HG03095 (cell line): ENCODE results near the gene KLHL29.

ENCODE experiments used
- ATAC-seq: cut with Tn5 transposase; IDR thresholded peaks from one replicate; pipeline ENCODE4 v1.9.1; 2021; ENCODE audit warnings: moderate library complexity; ENCODE audit not compliant: unreplicated experiment

The KLHL29 gene

DNA sequence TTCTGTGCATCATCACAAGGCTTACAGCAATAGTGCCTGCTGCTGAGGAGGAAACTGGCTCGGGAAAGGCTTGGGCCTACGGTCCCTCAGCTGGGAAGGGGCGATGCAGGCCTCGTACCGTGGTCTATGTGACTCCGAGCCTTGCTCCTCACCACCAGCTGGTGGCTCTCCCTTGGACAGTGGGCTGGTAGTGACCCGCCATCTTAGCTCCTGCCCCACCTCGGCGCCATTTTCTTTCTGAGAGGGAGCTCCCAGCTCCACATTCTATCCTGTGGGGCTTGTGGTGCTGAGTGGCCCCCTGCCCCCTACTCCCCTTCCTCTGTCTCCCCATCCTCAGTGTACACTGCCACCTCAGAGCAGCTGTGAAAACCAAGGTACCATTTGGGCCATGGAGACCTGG lies 255.7 kb downstream of the KLHL29 start:
- no peak for ATAC-seq

DNA sequence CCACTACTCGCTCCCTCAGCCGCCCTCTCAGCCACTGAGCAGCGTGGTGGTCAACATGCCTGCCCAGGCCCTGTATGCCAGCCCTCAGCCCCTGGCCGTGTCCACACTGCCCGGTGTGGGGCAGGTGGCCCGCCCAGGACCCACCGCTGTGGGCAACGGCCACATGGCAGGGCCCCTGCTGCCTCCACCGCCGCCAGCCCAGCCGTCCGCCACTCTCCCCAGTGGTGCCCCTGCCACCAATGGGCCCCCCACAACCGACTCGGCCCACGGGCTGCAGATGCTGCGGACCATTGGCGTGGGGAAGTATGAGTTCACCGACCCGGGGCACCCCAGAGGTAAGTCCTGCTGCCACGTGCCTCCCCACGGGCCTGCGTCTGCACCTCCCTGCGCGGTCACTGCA lies 257.5 kb downstream of the KLHL29 start:
- ATAC-seq: no peak

GRCh38 chr2:23645230-23645808 lies 260.3 kb downstream of the KLHL29 start:
- no peak for ATAC-seq

- no peak for ATAC-seq
These were observed 262.6 kb downstream of the KLHL29 start for GRCh38 chr2:23647563-23647962.

DNA sequence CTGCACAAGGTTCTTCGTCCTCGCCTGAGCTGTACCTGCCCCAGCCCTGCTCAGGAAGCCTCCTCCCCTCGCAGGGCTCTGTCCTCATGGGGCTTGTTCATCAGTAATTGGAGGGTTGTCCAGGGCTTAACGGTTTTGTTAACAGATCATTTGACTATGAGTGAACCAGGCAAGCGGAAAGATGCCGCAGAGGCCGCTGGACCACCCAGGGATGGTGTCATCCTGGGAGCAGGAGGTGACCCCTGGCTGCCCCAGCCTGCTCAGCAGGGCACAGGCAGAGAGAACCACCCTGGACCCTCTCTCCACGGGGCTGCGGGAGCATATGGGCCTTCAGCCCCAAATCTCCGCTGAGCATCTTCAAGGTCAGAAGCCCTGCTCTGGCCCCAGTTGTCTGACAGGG lies 264.3 kb downstream of the KLHL29 start:
- ATAC-seq: no peak

DNA sequence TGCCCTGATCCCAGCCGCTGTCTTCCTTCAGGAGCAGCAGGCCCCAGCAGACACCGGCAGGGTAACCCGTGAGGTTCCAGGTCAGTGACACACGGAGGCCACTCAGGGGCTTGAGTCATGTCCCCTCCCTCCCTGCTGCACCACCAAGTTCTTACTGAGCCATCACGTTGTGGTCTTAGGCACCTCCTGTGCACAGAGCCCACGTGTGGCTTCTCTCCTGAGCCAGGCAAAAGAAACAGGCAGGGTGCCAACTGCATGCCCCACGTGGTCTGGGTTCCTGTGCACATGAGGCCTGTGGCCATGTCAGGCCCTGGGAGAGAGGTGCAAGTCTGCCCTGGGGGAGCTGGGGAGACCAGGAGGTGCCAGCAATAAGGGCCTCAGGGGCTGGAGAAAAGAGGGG lies 264.8 kb downstream of the KLHL29 start:
- no peak for ATAC-seq

DNA sequence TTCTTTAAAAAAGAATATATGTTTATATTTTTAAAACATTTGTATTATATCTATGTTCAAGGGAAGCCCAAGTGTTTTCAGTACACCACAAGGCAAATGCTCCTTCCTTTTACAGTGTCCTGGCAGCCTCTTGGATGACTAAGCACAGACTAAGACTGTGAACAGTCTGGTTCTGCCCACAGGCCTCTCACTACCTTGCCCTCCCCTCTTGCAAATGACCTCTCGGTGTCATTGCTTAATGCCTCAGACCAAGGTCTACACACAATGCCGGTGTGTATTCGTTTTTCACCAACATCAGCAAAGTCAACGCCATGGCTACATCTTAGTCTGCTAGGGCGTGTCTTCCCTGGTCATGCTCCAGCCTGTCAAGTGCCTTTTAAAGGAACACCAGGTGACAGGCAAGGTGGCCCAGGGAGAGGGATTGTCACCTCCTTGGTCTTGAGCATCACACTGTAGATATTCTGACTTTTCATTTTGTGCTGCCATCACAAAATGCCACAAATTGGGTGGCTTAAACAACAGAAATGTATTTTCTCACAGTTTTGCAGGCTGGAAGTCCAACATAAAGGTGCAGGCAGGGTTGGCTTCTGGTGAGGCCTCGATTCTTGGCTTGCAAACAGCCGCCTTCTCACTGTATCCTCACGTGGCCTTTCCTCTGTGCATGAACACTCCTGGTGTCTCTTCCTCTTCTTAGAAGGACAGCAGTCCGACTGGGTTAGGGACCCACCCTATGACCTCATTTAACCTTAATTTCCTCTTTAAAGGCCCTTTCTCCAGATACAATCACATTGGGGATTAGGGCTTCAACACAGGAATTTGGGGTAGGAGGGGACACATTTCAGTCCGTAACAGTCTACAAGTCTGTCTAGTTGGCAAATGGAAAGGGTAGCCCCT lies 266.5 kb downstream of the KLHL29 start:
- no peak for ATAC-seq

GRCh38 chr2:23653326-23653725 lies 268.3 kb downstream of the KLHL29 start:
- no peak for ATAC-seq

DNA sequence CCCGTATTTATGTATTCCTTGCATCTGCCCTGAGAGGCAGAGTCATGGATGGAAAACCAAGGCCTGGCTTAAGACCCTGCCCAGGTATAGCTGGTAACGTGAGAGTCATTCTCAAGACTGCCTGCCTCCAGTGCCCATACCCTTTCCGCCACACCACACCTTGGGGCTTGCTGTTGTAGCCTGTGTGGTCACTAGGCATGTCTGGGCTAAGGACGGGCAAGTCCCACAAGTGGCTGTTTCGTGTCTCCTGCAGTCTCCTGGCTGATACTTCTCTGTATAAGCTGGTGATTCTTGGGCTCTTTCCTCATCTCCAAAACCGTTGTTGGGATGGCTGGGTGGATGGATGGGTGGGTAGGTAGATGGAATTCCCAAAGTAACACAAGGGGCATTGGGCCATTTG lies 269.8 kb downstream of the KLHL29 start:
- no peak for ATAC-seq

- ATAC-seq: no peak
These were observed 271.1 kb downstream of the KLHL29 start for GRCh38 chr2:23655934-23656596.

- ATAC-seq: no peak
These were observed 271.6 kb downstream of the KLHL29 start for GRCh38 chr2:23656597-23656973.

DNA sequence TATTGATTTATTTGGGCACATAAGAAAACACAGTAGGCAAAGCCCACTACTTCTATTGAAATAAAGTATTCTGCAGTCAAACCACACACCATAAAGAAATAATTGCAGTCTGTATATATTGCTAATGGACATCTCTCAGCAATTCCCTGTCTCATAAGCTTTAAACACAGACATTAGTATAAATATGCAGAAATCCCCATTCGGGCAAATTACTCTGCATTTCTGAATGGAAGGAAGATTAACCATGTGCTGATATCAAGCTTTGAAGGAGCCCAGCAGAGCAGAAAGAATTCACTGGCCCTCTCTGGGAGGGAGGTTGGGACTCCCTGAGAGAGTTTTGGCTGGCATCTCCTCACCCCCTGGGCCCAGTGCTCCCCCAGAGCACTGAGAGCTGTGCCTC lies 272.4 kb downstream of the KLHL29 start:
- ATAC-seq: no peak

DNA sequence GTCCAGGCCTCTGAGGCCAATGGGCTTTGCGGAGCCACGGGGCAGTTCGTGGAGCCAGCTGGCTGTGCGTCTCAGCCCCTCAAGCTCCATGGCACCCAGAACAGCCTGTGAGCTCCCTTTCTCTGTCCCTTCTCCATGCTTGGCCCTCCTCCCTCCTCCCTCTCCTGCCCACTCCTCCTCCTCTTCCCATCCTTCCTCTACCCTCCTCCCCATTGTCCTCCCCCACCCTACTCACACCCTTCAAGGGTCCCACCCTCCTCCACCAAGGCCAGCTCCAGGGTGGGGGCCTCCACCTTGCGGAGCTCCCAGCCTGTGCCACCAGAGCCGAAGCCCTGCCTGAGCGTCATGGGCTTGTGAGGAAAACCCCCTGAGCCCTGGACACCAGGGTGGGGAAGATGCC lies 273.0 kb downstream of the KLHL29 start:
- no peak for ATAC-seq

DNA sequence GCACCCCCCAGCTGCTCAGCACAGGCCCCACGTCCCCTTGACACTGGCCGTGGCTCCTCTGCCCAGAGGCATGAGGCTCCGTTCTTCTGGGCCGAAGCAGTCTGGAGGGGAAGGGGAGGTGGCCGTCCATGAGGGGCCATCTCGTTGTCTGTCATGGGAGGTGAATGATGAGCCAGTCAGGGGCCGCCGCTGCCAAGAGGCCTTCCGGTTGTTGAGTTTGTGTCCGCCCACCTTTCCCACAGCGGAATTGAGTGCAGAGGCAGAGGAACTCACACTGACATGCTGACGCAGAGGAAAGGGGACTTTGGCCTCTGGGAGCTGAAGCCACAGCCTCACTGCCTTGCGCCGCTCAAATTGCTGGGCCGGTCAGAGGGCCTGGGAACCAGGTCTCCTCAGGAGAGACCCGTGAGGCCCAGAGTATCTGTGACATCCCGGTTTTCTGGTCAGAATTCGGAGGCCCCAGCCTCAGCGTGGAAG lies 273.5 kb downstream of the KLHL29 start:
- no peak for ATAC-seq

DNA sequence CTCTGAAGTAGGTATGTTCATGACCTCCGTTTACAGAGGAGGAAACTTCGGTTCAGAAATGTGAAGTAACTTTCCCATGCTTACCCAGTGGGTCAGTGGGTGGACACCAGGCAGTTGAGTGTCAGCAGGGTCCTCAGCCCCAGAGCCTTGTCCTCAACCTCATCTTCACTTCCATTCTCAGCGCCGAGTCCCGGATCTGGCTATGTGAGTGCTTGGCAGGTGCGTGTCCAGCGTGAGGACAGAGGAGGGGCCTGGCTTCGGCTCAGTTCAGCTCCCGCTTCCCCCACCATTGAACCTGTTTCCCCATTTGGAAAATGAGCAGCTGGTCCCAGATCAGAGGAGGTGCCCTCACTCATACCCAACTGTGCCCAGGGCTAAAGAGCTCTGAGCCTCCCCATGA lies 274.3 kb downstream of the KLHL29 start:
- no peak for ATAC-seq

GRCh38 chr2:23659773-23660172 lies 274.8 kb downstream of the KLHL29 start:
- no peak for ATAC-seq

GRCh38 chr2:23660237-23660636 lies 275.3 kb downstream of the KLHL29 start:
- no peak for ATAC-seq

DNA sequence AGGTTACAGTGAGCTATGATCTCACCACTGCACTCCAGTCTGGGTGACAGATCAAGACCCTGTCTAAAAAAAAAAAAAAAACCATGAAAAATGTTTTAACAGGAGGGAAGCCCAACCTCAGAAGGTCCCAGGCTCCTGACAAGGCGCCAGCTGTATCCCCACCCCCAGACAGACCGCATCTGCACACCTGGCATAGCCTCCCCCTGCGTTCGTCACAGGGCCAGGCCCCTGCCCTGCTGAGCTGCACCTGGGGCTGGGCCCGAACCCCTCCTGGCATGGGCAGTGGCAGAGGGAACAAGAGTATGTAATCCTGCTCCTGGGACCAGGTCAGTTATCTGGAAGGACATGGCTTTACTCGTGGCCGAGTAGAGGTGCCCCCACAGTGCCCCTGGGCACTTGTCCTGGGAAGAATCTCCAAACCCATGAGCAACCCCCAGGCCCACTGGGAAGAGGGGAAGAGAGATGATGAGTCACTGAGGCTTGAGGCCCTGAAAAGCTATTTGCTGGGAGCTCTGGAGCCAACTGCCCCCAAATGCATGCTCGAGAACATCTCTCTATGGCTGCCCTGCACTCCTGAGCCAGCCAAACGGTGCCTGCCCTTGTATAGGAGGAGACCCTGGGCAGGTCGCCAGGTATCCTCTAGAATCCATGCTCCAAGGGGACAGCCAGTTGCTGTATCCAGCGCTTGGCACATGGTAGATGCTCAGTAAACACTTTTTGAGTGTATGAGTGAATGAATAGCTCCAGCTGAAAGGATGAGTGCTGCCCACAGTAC lies 276.5 kb downstream of the KLHL29 start:
- ATAC-seq: no peak

DNA sequence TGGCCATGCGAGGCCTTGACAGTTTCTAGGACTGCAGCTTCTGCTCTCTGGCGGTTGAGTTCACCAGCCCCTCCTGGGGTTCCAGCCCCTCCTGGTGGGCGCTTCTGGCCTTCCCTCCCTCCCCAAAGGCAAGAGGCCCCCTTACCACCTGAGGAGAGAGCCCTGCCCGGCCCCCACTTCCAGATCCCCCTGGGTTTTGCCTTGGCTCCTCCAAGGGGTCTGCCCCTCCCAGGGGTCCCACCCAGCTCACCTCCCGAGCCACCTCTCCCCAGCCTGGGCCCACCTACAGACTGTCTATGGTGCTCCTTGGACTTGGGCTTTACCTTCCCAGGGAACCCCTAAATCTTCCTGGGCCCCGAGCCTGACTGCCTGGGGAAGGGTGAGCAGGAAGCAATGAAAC lies 277.5 kb downstream of the KLHL29 start:
- ATAC-seq: no peak

- ATAC-seq: no peak
These were observed 278.3 kb downstream of the KLHL29 start for GRCh38 chr2:23662941-23663920.
